Measurements from ENCODE around the gene CA11.

CA11 gene

GRCh38 chr19:48632286-48632685 lies 13.7 kb downstream of the CA11 start:
- in situ Hi-C loops (cut with MboI; ENCODE audit: low sequenced_read_pairs): loop anchor here (25.0 kb wide), 1 partner anchor 330 kb away; the partner anchor contains the start of genes BAX and FTL

DNA sequence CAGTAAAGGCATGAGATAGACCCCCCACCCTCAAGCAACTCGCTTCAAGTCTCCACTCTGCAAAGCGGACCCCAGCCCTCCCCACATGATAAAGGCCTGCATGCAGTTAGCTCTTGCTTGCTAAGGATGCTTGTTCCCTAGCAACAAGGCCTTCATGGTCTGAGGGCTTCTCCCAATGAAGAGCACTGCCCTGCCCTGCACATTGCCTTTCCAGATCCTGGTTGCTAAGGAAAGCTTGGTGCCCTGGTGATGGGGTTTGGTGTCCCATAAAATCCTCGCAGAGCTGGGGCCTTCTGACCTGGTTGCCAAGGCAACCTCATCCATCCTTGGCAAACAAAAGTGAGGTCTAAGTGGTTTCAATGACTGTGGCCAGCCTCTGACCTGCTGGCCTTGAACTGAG lies 14.8 kb downstream of the CA11 start:
- in situ Hi-C loops (cut with MboI; ENCODE audit: low sequenced_read_pairs): loop anchor here (25.0 kb wide), 1 partner anchor 331 kb away; the partner anchor contains the start of genes BAX and FTL

GRCh38 chr19:48630296-48631063 lies 15.5 kb downstream of the CA11 start:
- in situ Hi-C loops (cut with MboI; ENCODE audit: low sequenced_read_pairs): loop anchor here (25.0 kb wide), 1 partner anchor 332 kb away; the partner anchor contains the start of genes BAX and FTL

DNA sequence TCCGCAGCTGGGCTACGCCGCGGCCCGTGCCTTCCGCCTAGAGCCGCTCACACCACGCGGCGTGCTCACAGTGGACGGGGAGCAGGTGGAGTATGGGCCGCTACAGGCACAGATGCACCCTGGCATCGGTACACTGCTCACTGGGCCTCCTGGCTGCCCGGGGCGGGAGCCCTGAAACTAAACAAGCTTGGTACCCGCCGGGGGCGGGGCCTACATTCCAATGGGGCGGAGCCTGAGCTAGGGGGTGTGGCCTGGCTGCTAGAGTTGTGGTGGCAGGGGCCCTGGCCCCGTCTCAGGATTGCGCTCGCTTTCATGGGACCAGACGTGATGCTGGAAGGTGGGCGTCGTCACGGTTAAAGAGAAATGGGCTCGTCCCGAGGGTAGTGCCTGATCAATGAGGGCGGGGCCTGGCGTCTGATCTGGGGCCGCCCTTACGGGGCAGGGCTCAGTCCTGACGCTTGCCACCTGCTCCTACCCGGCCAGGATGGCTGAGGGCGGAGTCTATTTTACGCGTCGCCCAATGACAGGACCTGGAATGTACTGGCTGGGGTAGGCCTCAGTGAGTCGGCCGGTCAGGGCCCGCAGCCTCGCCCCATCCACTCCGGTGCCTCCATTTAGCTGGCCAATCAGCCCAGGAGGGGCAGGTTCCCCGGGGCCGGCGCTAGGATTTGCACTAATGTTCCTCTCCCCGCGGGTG lies 16.2 kb downstream of the CA11 start:
- in situ Hi-C loops (cut with MboI; ENCODE audit: low sequenced_read_pairs): loop anchor here (25.0 kb wide), 1 partner anchor 333 kb away; the partner anchor contains the start of genes BAX and FTL

GRCh38 chr19:48629297-48629598 lies 16.7 kb downstream of the CA11 start:
- in situ Hi-C loops (cut with MboI; ENCODE audit: low sequenced_read_pairs): loop anchor here (25.0 kb wide), 1 partner anchor 333 kb away; the partner anchor contains the start of genes BAX and FTL

DNA sequence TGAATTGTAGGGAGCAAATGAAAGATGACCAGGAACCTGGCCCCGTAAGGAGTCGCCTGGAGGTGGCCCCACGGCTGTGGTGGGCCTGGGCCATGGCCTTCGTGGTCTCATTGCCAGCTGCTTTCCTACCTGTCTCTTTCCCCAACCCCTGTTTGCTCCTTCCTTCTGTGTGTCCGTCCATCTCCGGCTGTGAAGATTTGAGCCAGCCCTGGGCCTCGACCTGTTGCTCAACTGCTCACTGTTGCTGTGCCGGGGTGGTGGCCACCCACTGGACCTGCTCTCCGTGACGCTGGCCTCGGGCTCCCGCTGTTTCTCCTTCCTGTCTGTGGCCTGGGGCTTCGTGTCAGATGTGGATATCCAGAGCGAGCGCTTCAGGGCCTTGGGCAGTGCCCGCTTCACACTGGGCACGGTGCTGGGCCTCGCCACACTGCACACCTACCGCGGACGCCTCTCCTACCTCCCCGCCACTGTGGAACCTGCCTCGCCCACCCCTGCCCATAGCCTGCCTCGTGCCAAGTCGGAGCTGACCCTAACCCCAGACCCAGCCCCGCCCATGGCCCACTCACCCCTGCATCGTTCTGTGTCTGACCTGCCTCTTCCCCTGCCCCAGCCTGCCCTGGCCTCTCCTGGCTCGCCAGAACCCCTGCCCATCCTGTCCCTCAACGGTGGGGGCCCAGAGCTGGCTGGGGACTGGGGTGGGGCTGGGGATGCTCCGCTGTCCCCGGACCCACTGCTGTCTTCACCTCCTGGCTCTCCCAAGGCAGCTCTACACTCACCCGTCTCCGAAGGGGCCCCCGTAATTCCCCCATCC lies 17.3 kb downstream of the CA11 start:
- in situ Hi-C loops (cut with MboI; ENCODE audit: low sequenced_read_pairs): loop anchor here (25.0 kb wide), 1 partner anchor 334 kb away; the partner anchor contains the start of genes BAX and FTL

GRCh38 chr19:48627865-48628314 lies 18.1 kb downstream of the CA11 start:
- in situ Hi-C loops (cut with MboI; ENCODE audit: low sequenced_read_pairs): loop anchor here (25.0 kb wide), 1 partner anchor 334 kb away; the partner anchor contains the start of genes BAX and FTL

GRCh38 chr19:48627201-48627864 lies 18.7 kb downstream of the CA11 start:
- in situ Hi-C loops (cut with MboI; ENCODE audit: low sequenced_read_pairs): loop anchor here (25.0 kb wide), 1 partner anchor 335 kb away; the partner anchor contains the start of genes BAX and FTL

DNA sequence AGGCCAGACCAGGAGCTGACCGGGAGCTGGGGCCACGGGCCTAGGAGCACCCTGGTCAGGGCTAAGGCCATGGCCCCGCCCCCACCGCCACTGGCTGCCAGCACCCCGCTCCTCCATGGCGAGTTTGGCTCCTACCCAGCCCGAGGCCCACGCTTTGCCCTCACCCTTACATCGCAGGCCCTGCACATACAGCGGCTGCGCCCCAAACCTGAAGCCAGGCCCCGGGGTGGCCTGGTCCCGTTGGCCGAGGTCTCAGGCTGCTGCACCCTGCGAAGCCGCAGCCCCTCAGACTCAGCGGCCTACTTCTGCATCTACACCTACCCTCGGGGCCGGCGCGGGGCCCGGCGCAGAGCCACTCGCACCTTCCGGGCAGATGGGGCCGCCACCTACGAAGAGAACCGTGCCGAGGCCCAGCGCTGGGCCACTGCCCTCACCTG lies 20.1 kb downstream of the CA11 start:
- in situ Hi-C loops (cut with MboI; ENCODE audit: low sequenced_read_pairs): loop anchor here (25.0 kb wide), 1 partner anchor 336 kb away; the partner anchor contains the start of genes BAX and FTL

GRCh38 chr19:48624791-48625723 lies 20.9 kb downstream of the CA11 start:
- in situ Hi-C loops (cut with MboI; ENCODE audit: low sequenced_read_pairs): loop anchor here (25.0 kb wide), 1 partner anchor 337 kb away; the partner anchor contains the start of genes BAX and FTL

- in situ Hi-C loops (cut with MboI; ENCODE audit: low sequenced_read_pairs): no loop called here
Observed at GRCh38 chr19:48624067-48624594, 21.9 kb downstream of the CA11 start.

DNA sequence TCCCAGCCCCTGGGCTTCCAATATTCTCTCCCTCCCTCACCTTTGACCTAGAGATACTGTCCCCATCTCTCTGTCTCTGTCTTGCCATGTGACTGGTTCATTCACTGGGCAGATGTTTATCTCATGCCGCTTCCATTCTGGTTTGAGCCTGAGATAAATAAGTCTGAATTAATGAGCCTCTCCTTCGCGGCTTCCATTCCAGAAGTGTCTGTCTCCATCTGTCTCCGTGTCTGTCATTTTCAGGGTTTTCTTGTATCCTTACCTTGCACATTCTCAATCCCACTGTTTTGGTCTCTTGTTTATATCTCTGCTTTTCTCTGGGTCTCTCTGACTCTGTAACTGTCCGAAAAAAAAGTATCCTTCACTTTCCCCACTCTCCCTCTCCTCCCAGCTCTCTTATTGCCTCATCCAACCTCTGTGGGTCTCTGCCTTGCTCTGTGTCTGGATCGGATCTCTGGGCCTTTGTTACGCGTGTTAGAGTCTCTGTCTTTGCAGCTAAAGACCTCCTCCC lies 22.4 kb downstream of the CA11 start:
- in situ Hi-C loops (cut with MboI; ENCODE audit: low sequenced_read_pairs): no loop called here

DNA sequence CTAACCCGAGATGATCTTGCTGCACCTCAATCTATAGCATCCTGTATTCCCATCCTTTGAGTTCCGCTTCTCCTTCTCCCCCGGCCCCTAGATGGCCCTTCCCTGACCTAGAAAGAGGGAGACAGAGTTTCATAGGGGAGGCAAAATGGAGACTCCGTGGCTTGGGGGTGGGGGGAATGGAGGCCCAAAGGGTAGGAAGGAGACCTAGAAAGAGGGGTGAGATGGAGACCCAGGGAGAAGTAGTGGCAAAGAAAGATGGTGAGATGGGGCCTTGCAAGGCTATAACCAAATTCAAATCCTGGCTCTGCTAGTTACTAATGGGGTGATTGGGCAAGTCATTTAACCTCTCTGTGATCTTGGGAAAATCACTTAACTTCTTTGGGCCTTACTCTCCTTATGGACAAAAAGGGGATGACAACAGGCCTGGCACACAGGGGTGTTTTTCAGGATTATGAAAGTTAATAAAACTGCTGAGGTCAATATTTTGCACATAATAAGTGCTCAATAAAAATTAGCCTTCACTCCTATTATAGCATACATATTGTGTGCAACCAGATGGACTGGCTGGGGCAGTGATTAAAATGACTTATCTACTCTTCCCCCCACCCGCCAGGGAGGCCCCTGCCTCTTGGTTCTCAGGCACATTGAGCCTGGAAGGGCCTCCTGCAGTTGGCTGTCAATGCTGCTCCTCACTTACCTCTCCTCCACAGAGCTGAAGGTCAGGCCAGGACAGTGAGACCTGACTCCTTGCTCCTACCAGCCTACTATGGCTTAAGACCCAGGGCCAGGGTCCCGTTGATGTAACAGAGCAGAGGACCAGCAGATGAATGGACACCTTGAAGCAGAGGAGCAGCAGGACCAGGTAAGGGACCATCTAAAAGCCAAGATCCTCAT lies 26.0 kb downstream of the CA11 start:
- in situ Hi-C loops (cut with MboI; ENCODE audit: low sequenced_read_pairs): no loop called here

GRCh38 chr19:48618916-48619691 lies 26.9 kb downstream of the CA11 start, which contains the start of the genes RPL18 and SPHK2:
RPL18 (minus strand) TSS chr19:48619178; CDS start chr19:48619143, 35 bp downstream.
SPHK2 (plus strand) TSS chr19:48619506; CDS start chr19:48620515, 1,009 bp downstream.
- in situ Hi-C loops (cut with MboI; ENCODE audit: low sequenced_read_pairs): no loop called here

- in situ Hi-C loops (cut with MboI; ENCODE audit: low sequenced_read_pairs): no loop called here
Observed at GRCh38 chr19:48618278-48618915, 27.6 kb downstream of the CA11 start.
